Fibroblast of skin of left quadriceps (primary cell): ENCODE data around the gene ZFY.
"Not testable (repeated sequence)": the region's sequence is repeated elsewhere in the genome, so short reads cannot be mapped to it uniquely, and the experiment has no call there.

Experiments used
- DNase-seq, 2 experiments: peaks; one replicate each; pipeline ENCODE4 v3.0.0-alpha.2; 2013; ENCODE audit warnings: low read depth in 2 of 2

ZFY gene

DNA sequence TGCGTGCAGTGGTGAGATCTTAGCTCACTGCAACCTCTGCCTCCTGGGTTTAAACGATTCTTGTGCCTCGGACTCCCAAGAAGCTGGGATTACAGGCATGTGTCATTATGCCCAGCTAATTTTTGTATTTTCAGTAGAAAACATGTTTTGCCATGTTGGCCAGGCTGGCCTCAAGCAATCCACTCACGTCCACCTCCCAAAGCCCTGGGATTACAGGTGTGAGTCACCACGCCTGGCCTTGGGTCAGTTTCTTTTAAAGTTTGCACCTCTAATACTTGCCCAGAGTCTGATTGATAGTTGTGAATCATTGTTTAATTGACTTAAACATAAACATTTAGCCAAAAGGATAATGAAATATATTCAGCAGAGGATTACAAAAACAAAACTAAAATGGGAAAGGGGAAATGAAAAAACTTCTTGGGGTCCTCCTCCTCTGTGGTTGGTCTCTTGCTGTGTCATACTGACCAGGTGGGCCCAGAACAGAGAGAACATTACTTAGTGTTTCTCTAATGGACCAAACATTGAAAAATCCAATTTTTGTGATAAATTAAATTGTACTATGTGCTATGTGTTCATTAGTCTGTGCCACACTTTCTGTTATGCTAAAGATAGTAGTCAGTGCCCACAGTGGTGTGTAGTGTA is 38.0 kb downstream of the ZFY start:
- no peak for DNase-seq

DNA sequence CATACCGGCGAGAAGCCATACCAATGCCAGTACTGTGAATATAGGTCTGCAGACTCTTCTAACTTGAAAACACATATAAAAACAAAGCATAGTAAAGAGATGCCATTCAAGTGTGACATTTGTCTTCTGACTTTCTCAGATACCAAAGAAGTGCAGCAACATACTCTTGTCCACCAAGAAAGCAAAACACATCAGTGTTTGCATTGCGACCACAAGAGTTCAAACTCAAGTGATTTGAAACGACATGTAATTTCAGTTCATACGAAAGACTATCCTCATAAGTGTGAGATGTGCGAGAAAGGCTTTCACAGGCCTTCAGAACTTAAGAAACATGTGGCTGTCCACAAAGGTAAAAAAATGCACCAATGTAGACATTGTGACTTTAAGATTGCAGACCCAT is 44.1 kb downstream of the ZFY start:
- no peak for DNase-seq

DNA sequence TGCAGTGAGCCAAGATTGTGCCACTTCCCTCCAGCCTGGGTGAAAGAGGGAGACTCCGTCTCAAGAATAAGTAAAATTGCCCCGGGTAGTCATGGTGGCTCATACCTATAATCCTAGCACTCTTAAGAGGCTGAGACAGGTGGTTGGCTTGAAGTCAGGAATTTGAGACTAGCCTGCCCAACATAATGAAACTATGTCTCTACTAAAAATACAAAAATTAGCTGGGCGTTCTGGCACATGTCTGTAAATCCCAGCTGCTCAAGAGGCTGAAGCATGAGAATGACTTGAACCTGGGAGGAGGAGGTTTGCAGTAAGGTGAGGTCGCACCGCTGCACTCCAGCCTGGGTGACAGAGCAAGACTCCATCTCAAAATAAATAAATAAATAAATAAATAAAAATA is 49.3 kb downstream of the ZFY start:
- no peak for DNase-seq

- not testable (repeated sequence) for DNase-seq
Measured at GRCh38 chrY:2987178-2987577, 52.0 kb downstream of the ZFY start.

DNA sequence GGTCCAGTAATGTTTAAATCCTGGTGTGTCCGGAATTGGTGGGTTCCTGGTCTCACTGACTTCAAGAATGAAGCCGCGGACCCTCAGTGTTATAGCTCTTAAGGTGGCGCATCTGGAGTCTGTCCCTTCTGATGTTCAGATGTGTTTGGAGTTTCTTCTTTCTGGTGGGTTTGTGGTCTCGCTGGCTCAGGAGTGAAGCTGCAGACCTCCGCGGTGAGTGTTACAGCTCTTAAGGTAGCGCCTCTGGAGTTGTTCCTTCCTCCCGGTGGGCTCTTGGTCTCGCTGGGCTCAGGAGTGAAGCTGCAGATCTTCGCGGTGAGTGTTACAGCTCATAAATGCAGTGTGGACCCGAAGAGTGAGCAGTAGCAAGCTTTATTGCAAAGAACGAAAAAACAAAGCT is 62.2 kb downstream of the ZFY start:
- DNase-seq, result not testable (repeated sequence)

- DNase-seq, result no peak
Measured at GRCh38 chrY:3002190-3002589, 67.0 kb downstream of the ZFY start.

- no peak for DNase-seq
Measured at GRCh38 chrY:3002680-3003515, 67.7 kb downstream of the ZFY start.

DNA sequence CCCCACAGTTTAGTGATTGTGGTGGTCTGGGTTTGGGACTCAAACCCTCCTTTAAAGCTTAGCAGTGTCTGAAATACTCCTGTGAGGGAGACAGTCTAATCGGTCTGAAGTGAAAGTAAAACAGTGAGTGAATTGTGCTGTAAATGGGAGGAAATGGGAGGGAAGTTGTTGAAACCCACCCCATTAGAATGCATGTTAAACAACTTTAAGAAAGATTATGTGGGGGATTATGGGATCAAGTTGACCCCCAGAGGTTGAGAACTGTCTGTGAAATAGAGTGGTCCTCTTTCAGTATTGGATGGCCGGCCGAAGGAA is 68.3 kb downstream of the ZFY start:
- no peak for DNase-seq

DNA sequence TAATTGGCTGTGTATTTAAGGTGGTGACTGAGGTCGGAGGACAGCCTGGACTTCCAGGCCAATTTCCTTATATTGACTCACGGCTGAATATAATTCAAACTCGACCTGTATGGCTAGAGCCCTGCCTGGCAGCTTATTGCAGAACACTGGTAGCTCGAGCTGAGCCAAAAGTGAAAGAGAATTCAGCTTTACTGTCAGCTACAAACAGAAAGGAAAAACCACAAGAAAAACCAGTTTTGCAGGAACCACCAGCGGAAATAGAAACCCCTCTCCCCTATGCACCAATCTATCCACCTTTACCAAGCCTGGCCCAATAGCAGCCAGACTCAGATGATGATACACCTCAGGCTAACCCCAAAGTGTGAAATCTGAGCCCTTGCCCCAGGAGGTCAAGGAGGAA is 68.7 kb downstream of the ZFY start:
- DNase-seq, result no peak

GRCh38 chrY:3006031-3006430 is 70.8 kb downstream of the ZFY start:
- not testable (repeated sequence) for DNase-seq

GRCh38 chrY:3007967-3008366 is 72.8 kb downstream of the ZFY start:
- DNase-seq, result no peak

DNA sequence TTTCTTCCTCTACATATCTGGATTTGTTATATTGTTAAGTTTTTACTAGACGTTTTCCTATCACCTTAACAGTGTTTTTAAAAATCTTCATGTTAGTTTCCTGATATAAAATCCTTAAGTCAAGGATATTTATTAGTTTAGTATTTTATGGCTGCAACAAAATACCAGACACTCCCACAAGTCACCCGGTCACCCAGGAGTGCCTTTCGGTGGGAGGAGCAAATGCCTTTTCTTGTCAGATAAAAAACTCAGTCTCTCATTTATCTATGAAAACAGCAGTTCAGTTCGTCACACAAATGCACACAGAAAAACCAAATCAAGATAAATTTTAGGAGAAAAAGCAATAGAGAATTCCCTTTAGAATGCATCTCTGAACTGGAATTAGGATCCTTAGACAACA is 77.0 kb downstream of the ZFY start:
- DNase-seq, result no peak

- no peak for DNase-seq
Measured at GRCh38 chrY:3016594-3016993, 81.4 kb downstream of the ZFY start.

DNA sequence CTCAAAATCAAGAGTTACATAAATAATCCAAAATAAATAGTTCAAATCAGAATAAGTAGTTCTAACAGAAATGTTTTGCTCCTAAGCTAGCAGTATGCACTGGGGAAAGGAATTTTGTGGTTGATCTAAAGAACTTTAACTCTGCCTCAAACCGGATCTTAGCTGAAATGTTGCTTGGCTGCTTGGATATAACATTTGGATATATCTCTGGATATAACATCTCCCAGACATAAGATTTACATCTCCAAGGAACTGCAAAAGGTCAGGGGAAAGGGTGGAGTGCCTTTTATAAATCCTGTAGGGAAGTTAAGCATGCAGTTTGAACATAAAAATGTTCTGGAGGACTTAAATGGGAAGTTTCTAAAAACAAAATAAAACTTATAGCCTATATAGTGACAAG is 83.4 kb downstream of the ZFY start:
- DNase-seq, result no peak

DNA sequence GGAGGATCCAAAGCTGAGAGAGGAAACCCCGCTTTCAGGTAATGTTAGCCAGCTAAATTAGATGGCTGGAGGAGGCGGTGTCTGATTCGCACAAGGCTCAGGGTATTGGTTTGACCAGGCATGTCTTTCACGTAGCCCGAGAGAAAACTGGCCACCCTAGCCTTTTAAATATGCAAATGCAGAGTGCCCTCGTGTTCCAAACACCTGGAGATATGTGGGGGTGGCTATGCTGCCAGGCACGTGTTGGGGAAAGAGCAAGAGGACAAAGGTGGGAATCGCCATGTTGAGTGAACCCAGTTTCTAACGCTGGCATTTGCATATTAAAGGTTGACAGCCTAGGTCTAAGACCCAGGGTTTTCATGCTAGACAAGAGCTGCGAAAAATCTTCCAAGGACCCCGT is 84.4 kb downstream of the ZFY start:
- DNase-seq, result no peak

GRCh38 chrY:3021176-3021575 is 86.0 kb downstream of the ZFY start:
- DNase-seq, result no peak

- no peak for DNase-seq
Measured at GRCh38 chrY:3023606-3024005, 88.4 kb downstream of the ZFY start.

DNA sequence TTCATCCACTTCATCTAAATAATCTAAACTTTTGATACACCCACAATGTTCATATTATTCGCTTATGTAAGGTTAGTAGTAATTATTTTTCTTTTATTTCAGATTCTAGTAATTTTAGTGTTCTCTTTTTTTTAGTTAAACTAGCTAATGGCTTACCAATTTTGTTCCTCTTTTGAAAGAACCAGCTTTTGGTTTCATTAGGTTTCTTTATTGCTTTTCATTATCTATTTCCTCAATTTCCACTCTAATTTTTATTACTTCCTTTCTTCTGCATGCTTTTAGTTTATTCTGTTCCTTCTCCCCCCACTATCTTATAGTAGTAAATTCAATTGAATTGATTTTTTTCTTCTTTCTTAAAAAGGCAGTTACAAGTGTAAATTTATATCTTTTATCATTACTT is 90.2 kb downstream of the ZFY start:
- DNase-seq, result no peak
